C4-2B (cell line): ENCODE measurements around the gene MICAL3.
"Not testable (repeated sequence)": the region's sequence is repeated elsewhere in the genome, so short reads cannot be mapped to it uniquely, and the experiment has no call there.

Source experiments
- H3K27ac ChIP-seq: fragments of 450-650 bp; 2 replicates; pipeline ENCODE4 v1.5.1; 2017
- ZFX ChIP-seq: fragments of 450-650 bp; IDR thresholded peaks from 2 replicates; pipeline ENCODE4 v1.6.1; 2017
- TF ChIP-seq, protein P1 (sequence below): fragments of 450-650 bp; conservative IDR thresholded peaks from 2 replicates; pipeline ENCODE4 v1.5.1; 2017; ENCODE audit warnings: mild to moderate bottlenecking

Gene MICAL3

DNA sequence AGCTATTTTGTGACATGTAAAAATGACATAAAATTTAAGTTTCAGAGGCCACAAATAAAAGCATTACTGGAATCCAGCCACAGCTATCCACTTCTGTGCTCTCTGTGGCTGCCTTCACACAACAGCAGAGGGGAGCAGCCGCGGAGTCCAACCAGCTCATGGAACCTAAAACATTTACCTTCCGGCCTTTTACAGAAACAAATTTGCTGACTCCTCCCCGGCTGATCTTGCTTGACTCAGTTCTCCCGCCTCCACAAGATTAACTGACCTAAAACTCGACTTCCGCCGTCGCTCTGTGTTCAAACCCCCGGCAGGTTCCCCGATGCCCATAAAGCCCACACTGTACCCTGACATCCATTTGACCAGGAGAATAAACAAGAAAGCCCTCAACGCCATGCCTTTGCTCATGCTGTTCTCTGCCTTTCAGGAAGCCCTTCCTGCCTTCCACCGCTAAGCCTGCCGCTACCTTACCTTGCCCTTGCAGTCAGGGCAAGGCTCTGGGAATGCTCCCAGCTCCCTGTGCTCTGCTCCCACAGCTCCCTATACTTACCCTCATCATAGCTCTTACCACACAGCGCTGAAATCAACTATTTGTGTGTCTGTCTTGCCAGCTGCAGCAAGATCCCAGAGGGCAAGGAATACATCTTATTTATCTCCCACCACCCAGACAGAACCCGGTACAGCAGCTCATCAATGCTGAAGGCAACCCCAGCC lies 35.4 kb downstream of the MICAL3 start:
- peak overlapping the region; percentile 76 for H3K27ac ChIP-seq
- TF ChIP-seq, protein P1, sequence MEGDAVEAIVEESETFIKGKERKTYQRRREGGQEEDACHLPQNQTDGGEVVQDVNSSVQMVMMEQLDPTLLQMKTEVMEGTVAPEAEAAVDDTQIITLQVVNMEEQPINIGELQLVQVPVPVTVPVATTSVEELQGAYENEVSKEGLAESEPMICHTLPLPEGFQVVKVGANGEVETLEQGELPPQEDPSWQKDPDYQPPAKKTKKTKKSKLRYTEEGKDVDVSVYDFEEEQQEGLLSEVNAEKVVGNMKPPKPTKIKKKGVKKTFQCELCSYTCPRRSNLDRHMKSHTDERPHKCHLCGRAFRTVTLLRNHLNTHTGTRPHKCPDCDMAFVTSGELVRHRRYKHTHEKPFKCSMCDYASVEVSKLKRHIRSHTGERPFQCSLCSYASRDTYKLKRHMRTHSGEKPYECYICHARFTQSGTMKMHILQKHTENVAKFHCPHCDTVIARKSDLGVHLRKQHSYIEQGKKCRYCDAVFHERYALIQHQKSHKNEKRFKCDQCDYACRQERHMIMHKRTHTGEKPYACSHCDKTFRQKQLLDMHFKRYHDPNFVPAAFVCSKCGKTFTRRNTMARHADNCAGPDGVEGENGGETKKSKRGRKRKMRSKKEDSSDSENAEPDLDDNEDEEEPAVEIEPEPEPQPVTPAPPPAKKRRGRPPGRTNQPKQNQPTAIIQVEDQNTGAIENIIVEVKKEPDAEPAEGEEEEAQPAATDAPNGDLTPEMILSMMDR, result no peak
- no peak for TF ChIP-seq ZFX

DNA sequence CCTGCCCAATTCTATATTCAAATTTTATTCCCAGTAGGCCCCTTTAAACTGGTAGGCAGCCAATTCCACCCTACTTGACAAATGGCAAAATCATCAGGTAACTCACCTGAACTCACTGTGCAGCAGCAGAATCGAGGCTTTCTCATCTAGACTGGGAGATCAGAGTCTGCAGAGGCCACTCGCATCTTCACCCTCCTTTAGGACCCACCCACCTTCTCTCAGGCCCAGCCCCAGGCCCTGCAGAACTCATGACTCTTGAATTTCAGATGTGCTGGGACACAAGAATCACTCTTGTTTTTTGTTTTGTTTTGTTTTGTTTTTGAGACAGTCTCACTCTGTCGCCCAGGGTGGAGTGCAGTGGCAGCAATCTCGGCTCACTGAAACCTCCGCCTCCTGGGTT lies 38.8 kb downstream of the MICAL3 start:
- H3K27ac ChIP-seq, result peak overlapping the region; percentile 7; the same call in 1 of the 2 replicates
- no peak for TF ChIP-seq ZFX
- TF ChIP-seq, protein P1, result no peak

DNA sequence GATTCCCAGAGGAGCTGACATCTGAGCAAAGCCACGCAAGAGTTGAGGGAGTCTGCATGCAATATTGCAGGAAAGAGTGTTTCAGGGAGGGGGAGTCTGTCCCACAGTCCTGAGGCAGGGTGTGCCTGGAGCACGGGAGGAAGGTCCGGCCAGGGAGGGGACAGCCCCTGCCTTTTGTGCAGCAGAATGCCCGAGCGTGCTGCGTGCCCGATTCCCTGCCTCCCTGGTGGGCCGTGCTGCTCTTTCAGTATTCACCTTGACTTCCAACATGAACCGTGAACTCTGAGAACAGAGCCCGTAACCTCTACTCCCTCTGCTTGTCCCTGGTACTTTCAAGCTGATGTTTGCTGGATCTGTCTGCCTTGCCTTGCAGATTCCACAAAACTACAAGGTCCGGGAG lies 39.3 kb downstream of the MICAL3 start:
- H3K27ac ChIP-seq, result not testable (repeated sequence)

DNA sequence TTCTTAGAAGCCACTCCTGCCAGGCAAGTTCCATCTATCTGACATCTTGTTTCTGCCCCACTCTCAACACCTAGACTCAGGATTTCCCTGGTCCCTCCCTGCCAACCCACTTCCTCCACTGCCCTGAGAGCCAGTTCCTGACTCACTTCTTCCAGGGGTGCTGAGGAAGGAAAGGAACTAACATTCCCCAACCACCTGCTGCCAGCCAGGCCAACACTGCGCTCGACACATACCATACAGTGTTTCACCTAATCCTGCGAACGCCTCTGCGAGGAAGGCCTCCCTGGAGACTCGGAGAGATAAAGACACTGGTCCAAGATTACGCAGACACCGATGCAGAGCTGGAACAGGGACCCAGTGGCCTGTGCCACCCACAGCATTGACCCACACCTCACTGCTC lies 40.2 kb downstream of the MICAL3 start:
- no peak for TF ChIP-seq ZFX
- TF ChIP-seq, protein P1, result no peak
- H3K27ac ChIP-seq, result no peak overlapping the region

DNA sequence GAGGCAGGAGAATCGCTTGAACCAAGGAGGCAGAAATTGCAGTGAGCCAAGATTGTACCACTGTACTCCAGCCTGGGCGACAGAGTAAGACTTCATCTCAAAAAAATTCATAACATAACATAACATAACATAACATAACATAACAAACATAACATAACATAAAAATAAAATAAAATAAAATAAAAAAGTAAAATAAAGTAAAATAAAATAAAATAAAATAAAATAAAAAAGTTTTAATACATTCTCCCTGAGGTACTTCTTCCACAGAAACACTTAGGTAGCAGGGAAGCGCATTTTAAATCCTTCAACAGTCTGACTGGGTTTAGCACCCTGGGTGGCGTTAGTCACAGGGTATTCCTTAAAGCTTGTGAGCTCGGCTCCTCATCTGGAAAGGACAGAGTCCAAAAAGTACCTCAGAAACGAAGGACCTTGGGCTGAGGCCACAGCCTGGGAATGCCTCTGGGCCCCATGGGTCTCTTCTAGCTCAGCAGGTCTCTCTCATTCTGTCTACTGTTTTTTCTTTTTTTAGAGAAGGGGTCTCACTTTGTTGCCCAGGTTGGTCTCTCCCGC lies 41.7 kb downstream of the MICAL3 start:
- no peak overlapping the region for H3K27ac ChIP-seq
- TF ChIP-seq, protein P1, result no peak
- no peak for TF ChIP-seq ZFX

DNA sequence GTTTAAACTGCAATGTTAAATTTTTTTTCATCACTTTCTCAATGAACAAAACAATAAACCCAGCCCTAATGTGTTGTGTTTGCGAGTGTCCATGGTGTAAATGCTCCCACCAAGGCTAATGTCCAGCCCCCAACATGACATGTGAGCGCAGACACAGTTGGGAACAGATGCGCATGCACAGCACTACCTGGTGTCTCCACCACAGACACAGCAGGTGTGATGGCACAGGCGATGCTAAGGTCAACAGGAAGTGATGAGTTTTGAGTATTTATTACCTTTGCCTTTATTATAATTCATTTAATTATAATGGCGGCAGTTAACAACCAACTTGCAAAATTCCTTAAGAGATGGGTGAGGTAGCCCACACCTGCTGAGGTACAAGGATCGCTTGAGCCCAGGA lies 42.9 kb downstream of the MICAL3 start:
- TF ChIP-seq, protein P1, result no peak
- TF ChIP-seq ZFX, result no peak
- no peak overlapping the region for H3K27ac ChIP-seq

DNA sequence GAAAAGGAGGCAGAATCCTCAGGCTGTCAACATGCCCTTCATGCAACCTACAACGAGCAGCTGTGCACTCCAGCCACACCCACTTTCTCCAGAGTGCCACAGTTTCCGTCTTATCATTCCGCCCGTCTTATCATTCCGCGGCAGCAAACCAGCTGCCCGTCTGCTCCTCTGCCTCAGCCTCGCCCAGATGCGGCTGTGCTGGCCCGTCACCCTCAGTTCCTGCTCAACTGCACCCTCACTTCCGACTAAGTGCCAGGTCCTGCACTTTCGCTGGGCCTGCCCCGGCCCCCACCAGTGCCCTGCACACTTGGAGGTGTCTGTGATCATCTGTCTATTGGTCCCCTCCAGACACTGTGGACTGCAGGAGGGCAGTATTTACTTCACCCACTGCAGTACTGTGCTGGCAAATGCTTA lies 43.7 kb downstream of the MICAL3 start:
- no peak overlapping the region for H3K27ac ChIP-seq
- TF ChIP-seq, protein P1, result no peak
